ENCODE data around the gene ZNF445.
"Not testable (repeated sequence)": the region's sequence is repeated elsewhere in the genome, so short reads cannot be mapped to it uniquely, and the experiment has no call there.

The ZNF445 gene

GRCh38 chr3:44478055-44478468 is 592 bp upstream of the ZNF445 start:
- Histone ChIP-seq H3K9me3 (no peaks in the 10 kb centered on the region), H3K27me3 (no peaks in the 10 kb centered on the region), H3K4me3 (peak overlapping the region; percentile 74 to 86), H3K36me3 (no peaks in the 10 kb centered on the region), H3K27ac (peak overlapping the region in 1 of 2 donors; percentile 77), H3K4me1 (peaks cover 0 to 28% (median 8%) of the 10 kb centered on the region in 4 donors)
- intact Hi-C loops (cut with DNase I; ENCODE audit: low total_unique reads): no loop called here
- DNase-seq: no peak
- TF ChIP-seq, protein P1, sequence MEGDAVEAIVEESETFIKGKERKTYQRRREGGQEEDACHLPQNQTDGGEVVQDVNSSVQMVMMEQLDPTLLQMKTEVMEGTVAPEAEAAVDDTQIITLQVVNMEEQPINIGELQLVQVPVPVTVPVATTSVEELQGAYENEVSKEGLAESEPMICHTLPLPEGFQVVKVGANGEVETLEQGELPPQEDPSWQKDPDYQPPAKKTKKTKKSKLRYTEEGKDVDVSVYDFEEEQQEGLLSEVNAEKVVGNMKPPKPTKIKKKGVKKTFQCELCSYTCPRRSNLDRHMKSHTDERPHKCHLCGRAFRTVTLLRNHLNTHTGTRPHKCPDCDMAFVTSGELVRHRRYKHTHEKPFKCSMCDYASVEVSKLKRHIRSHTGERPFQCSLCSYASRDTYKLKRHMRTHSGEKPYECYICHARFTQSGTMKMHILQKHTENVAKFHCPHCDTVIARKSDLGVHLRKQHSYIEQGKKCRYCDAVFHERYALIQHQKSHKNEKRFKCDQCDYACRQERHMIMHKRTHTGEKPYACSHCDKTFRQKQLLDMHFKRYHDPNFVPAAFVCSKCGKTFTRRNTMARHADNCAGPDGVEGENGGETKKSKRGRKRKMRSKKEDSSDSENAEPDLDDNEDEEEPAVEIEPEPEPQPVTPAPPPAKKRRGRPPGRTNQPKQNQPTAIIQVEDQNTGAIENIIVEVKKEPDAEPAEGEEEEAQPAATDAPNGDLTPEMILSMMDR (IDR thresholded peaks at IDR 0.05): no peak

DNA sequence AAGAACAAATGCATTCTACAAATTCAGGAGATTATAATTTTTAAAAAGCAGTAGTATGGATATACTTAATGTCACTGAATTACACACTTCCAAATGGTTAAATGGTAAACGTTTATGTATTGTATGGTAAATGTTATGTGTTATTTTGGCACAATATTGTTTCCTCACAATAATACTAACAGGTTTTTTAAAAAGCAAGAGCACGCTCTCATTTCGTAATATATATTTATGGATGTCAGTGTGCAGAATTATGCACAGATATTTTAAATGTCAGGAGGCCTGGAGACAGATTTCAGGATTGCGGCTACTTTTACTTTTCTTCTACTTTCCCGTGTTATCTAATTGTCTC is 533 bp downstream of the ZNF445 start:
- H3K9me3 ChIP-seq: no peaks in the 10 kb centered on the region
- peaks cover 0 to 29% (median 8%) of the 10 kb centered on the region in 4 donors for H3K4me1 ChIP-seq
- H3K4me3 ChIP-seq: peak overlapping the region; percentile 74 to 86
- intact Hi-C loops (cut with DNase I; ENCODE audit: low total_unique reads): no loop called here
- TF ChIP-seq, protein P1 (IDR thresholded peaks at IDR 0.05): no peak
- peak overlapping the region; percentile 77 for H3K27ac ChIP-seq
- H3K27me3 ChIP-seq: no peaks in the 10 kb centered on the region
- no peaks in the 10 kb centered on the region for H3K36me3 ChIP-seq
- no peak for DNase-seq

GRCh38 chr3:44476181-44476611 is 1.3 kb downstream of the ZNF445 start:
- H3K27me3 ChIP-seq: no peaks in the 10 kb centered on the region
- no peaks in the 10 kb centered on the region for H3K36me3 ChIP-seq
- peak overlapping the region; percentile 74 to 86 for H3K4me3 ChIP-seq
- DNase-seq: no peak
- H3K9me3 ChIP-seq: no peaks in the 10 kb centered on the region
- TF ChIP-seq, protein P1 (IDR thresholded peaks at IDR 0.05): no peak
- no peak overlapping the region for H3K27ac ChIP-seq
- intact Hi-C loops (cut with DNase I; ENCODE audit: low total_unique reads): no loop called here
- peaks cover 0 to 36% (median 8%) of the 10 kb centered on the region in 4 donors for H3K4me1 ChIP-seq

DNA sequence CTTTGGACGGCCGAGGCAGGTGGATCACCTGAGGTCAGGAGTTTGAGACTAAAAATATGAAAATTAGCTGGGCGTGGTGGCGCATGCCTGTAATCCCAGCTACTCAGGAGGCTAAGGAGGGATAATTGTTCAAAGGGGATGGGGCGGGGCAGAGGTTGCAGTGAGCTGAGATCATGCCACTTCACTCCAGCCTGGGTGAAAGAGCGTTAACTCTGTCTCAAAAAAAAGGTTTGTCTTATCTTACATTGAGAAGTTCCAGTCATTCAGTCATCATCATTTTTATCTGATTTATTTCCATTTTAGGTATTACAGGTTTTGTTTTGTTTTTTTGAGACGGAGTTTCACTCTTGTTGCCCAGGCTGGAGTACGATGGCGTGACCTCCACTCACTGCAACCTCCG is 2.6 kb downstream of the ZNF445 start:
- intact Hi-C loops (cut with DNase I; ENCODE audit: low total_unique reads); H3K27me3 ChIP-seq; H3K9me3 ChIP-seq; DNase-seq; H3K4me3 ChIP-seq; H3K36me3 ChIP-seq; H3K27ac ChIP-seq: not testable (repeated sequence)
- H3K4me1 ChIP-seq: peaks cover 0 to 37% (median 10%) of the 10 kb centered on the region in 4 donors

GRCh38 chr3:44470430-44470829 is 7.0 kb downstream of the ZNF445 start:
- intact Hi-C loops (cut with DNase I; ENCODE audit: low total_unique reads): no loop called here
- DNase-seq: no peak
- TF ChIP-seq, protein P1 (IDR thresholded peaks at IDR 0.05): no peak
- peaks cover 0 to 17% (median 1%) of the 10 kb centered on the region in 4 donors for H3K4me1 ChIP-seq
- no peak overlapping the region for H3K4me3 ChIP-seq
- H3K36me3 ChIP-seq: peaks cover 0 to 14% (median 0%) of the 10 kb centered on the region in 3 donors
- H3K27me3 ChIP-seq: no peaks in the 10 kb centered on the region
- H3K9me3 ChIP-seq: no peaks in the 10 kb centered on the region
- H3K27ac ChIP-seq: no peak overlapping the region

- TF ChIP-seq, protein P1 (IDR thresholded peaks at IDR 0.05): no peak
Observed at GRCh38 chr3:44469914-44470313, 7.6 kb downstream of the ZNF445 start.

More at GRCh38 chr3:44469914-44470313, 7.6 kb downstream of the ZNF445 start:
- Histone ChIP-seq H3K4me3 (no peak overlapping the region), H3K36me3 (peaks cover 0 to 14% (median under 1%) of the 10 kb centered on the region in 3 donors), H3K4me1 (peaks cover 0 to 12% (median 1%) of the 10 kb centered on the region in 4 donors), H3K27me3 (no peaks in the 10 kb centered on the region), H3K9me3 (no peaks in the 10 kb centered on the region), H3K27ac (no peak overlapping the region)
- intact Hi-C loops (cut with DNase I; ENCODE audit: low total_unique reads): no loop called here
- no peak for DNase-seq

Measured in tibial artery (tissue), 4 donors.